ENCODE results near the gene SMARCA4. TPM values are rescaled to one million over a fixed set of nuclear protein-coding genes. Genes with fewer than 3 reads are reported as not detected.

The SMARCA4 gene
- polyA plus RNA-seq, 1 donor = 91.1 TPM

Other genes with a start within 250 kb of the SMARCA4 start
- gene DNM2, start 243.0 kb upstream of the SMARCA4 start, polyA plus RNA-seq = 131 TPM
- 29.3 TPM for gene TMED1, start 124.8 kb upstream of the SMARCA4 start, polyA plus RNA-seq
- 2.7 TPM for gene C19orf38, start 112.6 kb upstream of the SMARCA4 start, polyA plus RNA-seq
- 44.6 TPM for gene CARM1, start 89.5 kb upstream of the SMARCA4 start, polyA plus RNA-seq
- 48.6 TPM for gene YIPF2, start 32.4 kb upstream of the SMARCA4 start, polyA plus RNA-seq
- 21.4 TPM for gene TIMM29, start 32.2 kb upstream of the SMARCA4 start, polyA plus RNA-seq
- 35.8 TPM for gene LDLR, start 128.4 kb downstream of the SMARCA4 start, polyA plus RNA-seq
- 7.2 TPM for gene SPC24, start 194.8 kb downstream of the SMARCA4 start, polyA plus RNA-seq
- 75.5 TPM for gene KANK2, start 236.5 kb downstream of the SMARCA4 start, polyA plus RNA-seq